DOHH2 (cell line): ENCODE measurements around the gene AK8.

Experiments used
- H3F3A ChIP-seq: fragments of 200-600 bp; sonication (generic), shearing (Covaris generic); 2 replicates; pipeline ENCODE4 v1.6.0; 2016; ENCODE audit warnings: antibody characterized with exemption, mild to moderate bottlenecking; ENCODE audit not compliant: control insufficient read depth, insufficient read depth
- H3K27ac ChIP-seq: fragments of 200-600 bp; sonication (generic); 2 replicates; pipeline ENCODE4 v1.5.1; 2014; ENCODE audit warnings: low read depth, mild to moderate bottlenecking, low read length, moderate library complexity
- H3K27me3 ChIP-seq: fragments of 200-600 bp; sonication (generic); 2 replicates; pipeline ENCODE4 v1.6.1; 2014; ENCODE audit warnings: mild to moderate bottlenecking, low read length, mixed read lengths; ENCODE audit not compliant: control insufficient read depth
- H3K36me3 ChIP-seq: fragments of 200-600 bp; sonication (generic); 2 replicates; pipeline ENCODE4 v1.6.1; 2014; ENCODE audit warnings: mild to moderate bottlenecking, low read length, moderate library complexity, mixed read lengths; ENCODE audit not compliant: control insufficient read depth
- H3K4me1 ChIP-seq: fragments of 200-600 bp; sonication (generic); 2 replicates; pipeline ENCODE4 v1.6.1; 2014; ENCODE audit warnings: mild to moderate bottlenecking, low read length, mixed read lengths; ENCODE audit not compliant: control insufficient read depth
- H3K4me2 ChIP-seq: fragments of 200-600 bp; sonication (generic); 2 replicates; pipeline ENCODE4 v1.6.0; 2014; ENCODE audit warnings: mild to moderate bottlenecking, low read length, moderate library complexity
- H3K4me3 ChIP-seq: fragments of 200-600 bp; sonication (generic); 2 replicates; pipeline ENCODE4 v1.5.1; 2014; ENCODE audit warnings: mild to moderate bottlenecking, low read length, mixed read lengths
- H3K79me2 ChIP-seq: fragments of 200-600 bp; sonication (generic); 2 replicates; pipeline ENCODE4 v1.6.1; 2014; ENCODE audit warnings: mild to moderate bottlenecking, low read length, mixed read lengths; ENCODE audit not compliant: control insufficient read depth
- H3K9me2 ChIP-seq: fragments of 200-600 bp; sonication (generic); replicated peaks from 2 replicates; pipeline ENCODE4 v1.6.1; 2014; ENCODE audit warnings: mild to moderate bottlenecking, low read length, mixed read lengths; ENCODE audit not compliant: control insufficient read depth
- H3K9me3 ChIP-seq: fragments of 200-600 bp; sonication (generic); 2 replicates; pipeline ENCODE4 v1.6.1; 2014; ENCODE audit warnings: antibody characterized with exemption, low read length, mixed read lengths; ENCODE audit not compliant: control insufficient read depth, insufficient read depth
- H4K20me1 ChIP-seq: fragments of 200-600 bp; sonication (generic); 2 replicates; pipeline ENCODE4 v1.6.0; 2014; ENCODE audit warnings: low read depth, mild to moderate bottlenecking, antibody characterized with exemption, low read length, moderate library complexity; ENCODE audit not compliant: control insufficient read depth, insufficient read depth
- EZH2phosphoT487 ChIP-seq: fragments of 200-600 bp; sonication (generic); IDR thresholded peaks from 2 replicates; pipeline ENCODE4 v1.6.1; 2017; ENCODE audit warnings: borderline replicate concordance, mild to moderate bottlenecking, antibody characterized with exemption, low read length, moderate library complexity, mixed read lengths
- TF ChIP-seq, protein P1 (sequence below): fragments of 200-600 bp; sonication (generic); IDR thresholded peaks from one replicate; pipeline ENCODE4 v1.5.1; 2014; ENCODE audit warnings: antibody characterized with exemption, mild to moderate bottlenecking, low read depth, low read length; ENCODE audit not compliant: poor library complexity, severe bottlenecking

Gene AK8

DNA sequence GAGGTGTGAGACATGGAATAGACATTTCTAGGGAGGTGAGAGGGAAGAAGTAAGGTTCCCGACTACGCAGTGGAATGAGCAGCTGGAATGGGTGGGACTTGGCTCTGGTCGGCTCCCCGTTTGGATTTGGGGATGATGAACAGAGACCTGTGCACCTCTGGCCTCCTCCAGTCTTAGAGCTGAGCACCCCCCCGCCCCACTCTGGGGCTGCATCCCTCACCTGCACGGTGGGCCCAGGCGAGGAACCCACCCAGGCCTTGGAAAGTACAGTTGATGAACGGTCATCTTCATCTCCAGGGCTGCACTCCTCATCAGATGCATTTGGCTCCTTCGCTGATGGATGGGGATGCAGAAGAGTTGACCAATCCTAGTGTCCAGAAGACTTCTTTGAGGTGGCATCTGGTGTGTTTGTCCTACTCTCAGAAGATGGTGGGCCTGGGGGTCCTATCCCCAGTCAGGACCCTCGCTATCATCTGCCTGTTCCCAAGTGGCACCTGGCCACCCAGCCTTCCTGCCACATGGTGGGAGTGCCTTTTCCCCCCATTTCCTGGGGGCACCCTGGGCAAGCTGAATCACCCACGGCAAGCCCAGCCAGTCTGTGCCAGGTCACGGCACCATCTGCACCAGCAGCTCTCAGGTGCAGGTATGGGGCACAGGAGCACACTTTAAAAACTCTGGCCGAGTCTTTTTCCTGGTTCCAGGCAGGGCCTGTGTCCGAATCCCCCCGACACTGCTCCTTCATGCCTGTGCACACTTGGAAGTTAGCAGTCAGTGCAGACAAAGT is 137.4 kb downstream of the AK8 start:
- H3F3A ChIP-seq: no peaks in the 10 kb centered on the region
- H4K20me1 ChIP-seq: no peaks in the 10 kb centered on the region
- no peak overlapping the region for H3K4me3 ChIP-seq
- H3K4me1 ChIP-seq: no peaks in the 10 kb centered on the region
- no peak for TF ChIP-seq EZH2phosphoT487
- TF ChIP-seq, protein P1, sequence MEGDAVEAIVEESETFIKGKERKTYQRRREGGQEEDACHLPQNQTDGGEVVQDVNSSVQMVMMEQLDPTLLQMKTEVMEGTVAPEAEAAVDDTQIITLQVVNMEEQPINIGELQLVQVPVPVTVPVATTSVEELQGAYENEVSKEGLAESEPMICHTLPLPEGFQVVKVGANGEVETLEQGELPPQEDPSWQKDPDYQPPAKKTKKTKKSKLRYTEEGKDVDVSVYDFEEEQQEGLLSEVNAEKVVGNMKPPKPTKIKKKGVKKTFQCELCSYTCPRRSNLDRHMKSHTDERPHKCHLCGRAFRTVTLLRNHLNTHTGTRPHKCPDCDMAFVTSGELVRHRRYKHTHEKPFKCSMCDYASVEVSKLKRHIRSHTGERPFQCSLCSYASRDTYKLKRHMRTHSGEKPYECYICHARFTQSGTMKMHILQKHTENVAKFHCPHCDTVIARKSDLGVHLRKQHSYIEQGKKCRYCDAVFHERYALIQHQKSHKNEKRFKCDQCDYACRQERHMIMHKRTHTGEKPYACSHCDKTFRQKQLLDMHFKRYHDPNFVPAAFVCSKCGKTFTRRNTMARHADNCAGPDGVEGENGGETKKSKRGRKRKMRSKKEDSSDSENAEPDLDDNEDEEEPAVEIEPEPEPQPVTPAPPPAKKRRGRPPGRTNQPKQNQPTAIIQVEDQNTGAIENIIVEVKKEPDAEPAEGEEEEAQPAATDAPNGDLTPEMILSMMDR: no peak
- H3K9me3 ChIP-seq: no peaks in the 10 kb centered on the region
- H3K4me2 ChIP-seq: no peak overlapping the region
- H3K27ac ChIP-seq: no peak overlapping the region
- H3K27me3 ChIP-seq: peaks cover 11% of the 10 kb centered on the region
- H3K9me2 ChIP-seq: no peaks in the 10 kb centered on the region
- no peaks in the 10 kb centered on the region for H3K36me3 ChIP-seq
- H3K79me2 ChIP-seq: no peaks in the 10 kb centered on the region

DNA sequence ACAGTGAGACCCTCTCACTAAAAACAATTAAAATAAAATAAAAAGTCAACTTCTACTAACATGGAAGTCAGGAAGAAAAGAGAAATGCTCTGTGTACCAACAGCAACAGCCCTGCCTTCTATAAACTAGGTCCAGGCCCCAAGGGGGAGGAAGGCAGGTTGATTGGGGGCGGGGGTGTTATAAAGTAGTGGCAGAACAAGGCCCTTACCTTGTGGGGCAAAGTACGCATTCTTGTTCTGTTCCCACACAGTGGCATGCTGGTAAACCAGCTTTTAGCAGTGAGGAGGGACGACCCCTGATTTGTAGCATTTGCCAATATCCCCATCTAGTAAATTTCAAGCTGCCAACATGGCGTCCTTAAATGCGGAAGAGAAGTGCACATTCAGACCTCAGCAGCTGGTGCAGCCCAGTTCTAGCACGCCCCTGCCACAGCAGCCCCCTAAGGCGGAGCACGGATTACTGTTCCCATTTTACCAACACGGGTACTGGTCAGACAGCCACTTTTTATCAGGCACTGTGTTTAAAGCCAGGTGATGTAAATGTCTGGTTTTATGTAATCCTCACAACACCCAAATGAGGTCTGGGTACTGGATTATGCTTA is 138.3 kb downstream of the AK8 start:
- Histone ChIP-seq H3K4me3 (no peak overlapping the region), H3K9me2 (no peaks in the 10 kb centered on the region), H3K9me3 (no peaks in the 10 kb centered on the region), H3K36me3 (no peaks in the 10 kb centered on the region), H3F3A (no peaks in the 10 kb centered on the region), H3K27me3 (peaks cover 10% of the 10 kb centered on the region), H3K79me2 (no peaks in the 10 kb centered on the region), H4K20me1 (no peaks in the 10 kb centered on the region), H3K4me1 (no peaks in the 10 kb centered on the region), H3K4me2 (no peak overlapping the region), H3K27ac (no peak overlapping the region)
- no peak for TF ChIP-seq EZH2phosphoT487
- TF ChIP-seq, protein P1: no peak

DNA sequence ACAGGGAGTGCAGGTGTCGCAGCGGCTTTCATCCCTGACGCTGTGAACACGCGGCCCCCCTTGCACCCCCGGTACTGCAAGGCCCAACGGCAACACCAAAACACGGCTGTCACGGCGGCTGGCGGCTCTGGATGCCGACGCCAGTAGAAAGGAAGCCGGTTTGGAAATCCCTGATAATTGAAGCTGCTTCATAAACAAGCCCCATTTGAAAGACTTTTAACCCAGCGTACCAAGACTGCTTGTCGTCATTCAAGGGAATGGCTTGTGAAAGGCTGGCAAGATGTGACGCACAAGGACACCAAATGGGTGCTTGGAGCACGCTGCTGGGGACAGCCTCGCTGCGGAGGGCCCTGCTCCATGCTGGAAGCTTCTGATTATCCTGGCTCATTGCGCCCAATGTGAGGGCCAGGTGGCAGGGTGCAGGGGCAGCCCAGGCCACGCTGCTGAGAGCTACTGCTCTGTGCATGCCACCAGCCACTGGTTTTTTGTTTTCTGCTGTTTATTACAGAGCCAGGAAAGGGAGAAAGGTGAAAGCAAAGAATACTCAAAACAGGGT is 144.7 kb downstream of the AK8 start:
- Histone ChIP-seq H3K4me3 (no peak overlapping the region), H3F3A (no peaks in the 10 kb centered on the region), H3K9me3 (no peaks in the 10 kb centered on the region), H3K4me2 (no peak overlapping the region), H3K79me2 (no peaks in the 10 kb centered on the region), H3K9me2 (no peaks in the 10 kb centered on the region), H3K4me1 (no peaks in the 10 kb centered on the region), H3K36me3 (no peaks in the 10 kb centered on the region), H3K27me3 (peaks cover 4% of the 10 kb centered on the region), H4K20me1 (no peaks in the 10 kb centered on the region), H3K27ac (no peak overlapping the region)
- TF ChIP-seq EZH2phosphoT487: no peak
- TF ChIP-seq, protein P1: no peak
